GM19463 (cell line): Measurements from ENCODE around the gene PKP3.
"Not testable (repeated sequence)": the region's sequence is repeated elsewhere in the genome, so short reads cannot be mapped to it uniquely, and the experiment has no call there.

Experiments used
- ATAC-seq: cut with Tn5 transposase; IDR thresholded peaks from one replicate; pipeline ENCODE4 v1.9.1; 2021; ENCODE audit warnings: mild to moderate bottlenecking, moderate library complexity; ENCODE audit not compliant: unreplicated experiment

PKP3 gene

GRCh38 chr11:394858-395655 is 1.0 kb downstream of the PKP3 start:
- no peak for ATAC-seq

GRCh38 chr11:395866-396265 is 1.9 kb downstream of the PKP3 start:
- ATAC-seq: no peak

GRCh38 chr11:396511-396947 is 2.5 kb downstream of the PKP3 start:
- ATAC-seq: no peak

- no peak for ATAC-seq
Measured at GRCh38 chr11:396948-397548, 3.0 kb downstream of the PKP3 start.

- ATAC-seq: no peak
Measured at GRCh38 chr11:398826-399225, 4.8 kb downstream of the PKP3 start.

- no peak for ATAC-seq
Measured at GRCh38 chr11:399731-400211, 5.8 kb downstream of the PKP3 start.

GRCh38 chr11:400241-400689 is 6.3 kb downstream of the PKP3 start:
- ATAC-seq: no peak

GRCh38 chr11:401196-401595 is 7.2 kb downstream of the PKP3 start:
- ATAC-seq: not testable (repeated sequence)

GRCh38 chr11:403021-403760 is 9.2 kb downstream of the PKP3 start:
- no peak for ATAC-seq

GRCh38 chr11:403761-404431 is 9.9 kb downstream of the PKP3 start:
- no peak for ATAC-seq

GRCh38 chr11:404551-405264 is 10.7 kb downstream of the PKP3 start:
- ATAC-seq: no peak

- no peak for ATAC-seq
Measured at GRCh38 chr11:405323-405953, 11.4 kb downstream of the PKP3 start.

GRCh38 chr11:405954-406795 is 12.2 kb downstream of the PKP3 start:
- ATAC-seq: no peak

- ATAC-seq: peak; percentile 81
Measured at GRCh38 chr11:406796-407650, 13.0 kb downstream of the PKP3 start.

- ATAC-seq: no peak
Measured at GRCh38 chr11:407651-408123, 13.7 kb downstream of the PKP3 start.

GRCh38 chr11:408154-409007 is 14.4 kb downstream of the PKP3 start:
- ATAC-seq: no peak

GRCh38 chr11:409008-409599 is 15.1 kb downstream of the PKP3 start:
- ATAC-seq: no peak
